Endothelial cell of umbilical vein (primary cell): ENCODE data around the gene MNT. TPM values are rescaled to one million over a fixed set of nuclear protein-coding genes. Genes with fewer than 3 reads are reported as not detected.
A peak's percentile ranks its signal among the peaks of the same experiment; 100 is the strongest.

ENCODE experiments used
- BruUV-seq: library from RNA; stranded (reverse); fragments of 400-500 nt; replicated peaks from 2 replicates; lab custom pipeline; 2021; lab: Mats Ljungman, UMichigan
- CTCF ChIA-PET: fragments of 300-600, 350-600 bp; sonication (Branson Sonifier 250); formaldehyde crosslinking; loops from one replicate; lab custom pipeline; 2021; ENCODE audit warnings: antibody characterized with exemption, inconsistent platforms; lab: Charles Lee
- POLR2A ChIA-PET: fragments of 300-600, 350-600 bp; sonication (Branson Sonifier 250); formaldehyde crosslinking; loops from one replicate; lab custom pipeline; 2021; ENCODE audit warnings: antibody characterized with exemption, inconsistent platforms; lab: Charles Lee
- DNase-seq: peaks from one replicate; pipeline ENCODE4 v3.0.0-alpha.2; 2011; ENCODE audit warnings: low read depth, low spot score
- FAIRE-seq: peaks from 2 replicates; lab custom pipeline; 2011; peaks lifted over from hg19 to GRCh38; lab: Jason Lieb, UNC
- H2AFZ ChIP-seq: 2 replicates; pipeline ENCODE4 v1.6.0; 2012; ENCODE audit warnings: low read depth, low read length, control low read depth, inconsistent platforms
- H3K27ac ChIP-seq: 2 replicates; pipeline ENCODE4 v1.5.1; 2011; ENCODE audit warnings: low read depth, mild to moderate bottlenecking, control low read depth, low read length, moderate library complexity; ENCODE audit not compliant: insufficient read depth
- H3K27me3 ChIP-seq, 2 experiments: 2 replicates each; pipeline versions ENCODE4 v1.6.0 to v1.6.1; 2011; ENCODE audit warnings: low read length in 2 of 2, mixed read lengths in 1 of 2; ENCODE audit not compliant: control insufficient read depth in 2 of 2, insufficient read depth in 2 of 2
- H3K36me3 ChIP-seq, 2 experiments: 2 replicates in 1 of 2; 3 replicates in 1 of 2; pipeline ENCODE4 v1.5.1; 2011; ENCODE audit warnings: low read length in 2 of 2, mild to moderate bottlenecking in 1 of 2, moderate library complexity in 1 of 2; ENCODE audit not compliant: control insufficient read depth in 2 of 2, insufficient read depth in 2 of 2; ENCODE audit errors: extremely low read depth in 1 of 2
- H3K4me1 ChIP-seq: 3 replicates; pipeline ENCODE4 v1.5.1; 2011; ENCODE audit warnings: mild to moderate bottlenecking, low read length; ENCODE audit not compliant: control insufficient read depth, insufficient read depth; ENCODE audit errors: extremely low read depth
- H3K4me2 ChIP-seq: 2 replicates; pipeline ENCODE4 v1.6.1; 2011; ENCODE audit warnings: low read length, control low read depth, mixed read lengths; ENCODE audit not compliant: insufficient read depth
- H3K4me3 ChIP-seq, 3 experiments: fragments of 200-600 bp in 1 of 3; sonication (generic), shearing (Covaris generic) in 1 of 3; replicated peaks in 1 of 3; 2 replicates each; pipeline ENCODE4 v1.5.1; 2011 to 2016; ENCODE audit warnings: control low read depth in 3 of 3, low read length in 3 of 3, mild to moderate bottlenecking in 2 of 3, inconsistent platforms in 1 of 3, low read depth in 1 of 3, moderate library complexity in 1 of 3; ENCODE audit not compliant: insufficient read depth in 1 of 3
- H3K79me2 ChIP-seq: 2 replicates; pipeline ENCODE4 v1.6.0; 2012; ENCODE audit warnings: low read length, inconsistent platforms; ENCODE audit not compliant: control insufficient read depth, insufficient read depth
- H3K9ac ChIP-seq: replicated peaks from 2 replicates; pipeline ENCODE3; 2011; ENCODE audit warnings: low read length, control low read depth; ENCODE audit not compliant: insufficient read depth; ENCODE audit errors: extremely low read depth
- H3K9me1 ChIP-seq: replicated peaks from 3 replicates; pipeline ENCODE4 v1.6.0; 2011; ENCODE audit warnings: mild to moderate bottlenecking, low read length; ENCODE audit not compliant: control insufficient read depth, insufficient read depth; ENCODE audit errors: extremely low read depth
- H3K9me3 ChIP-seq: replicated peaks from 2 replicates; pipeline ENCODE4 v1.5.1; 2012; ENCODE audit warnings: low read length, inconsistent platforms; ENCODE audit not compliant: control insufficient read depth, insufficient read depth
- H4K20me1 ChIP-seq: replicated peaks from 2 replicates; pipeline ENCODE3; 2011; ENCODE audit warnings: mild to moderate bottlenecking, low read length; ENCODE audit not compliant: control insufficient read depth, insufficient read depth; ENCODE audit errors: extremely low read depth
- EZH2 ChIP-seq: IDR thresholded peaks from 2 replicates; pipeline ENCODE4 v1.6.1; 2012; ENCODE audit warnings: borderline replicate concordance, low read depth, mild to moderate bottlenecking, moderate library complexity, low read length, inconsistent platforms; ENCODE audit not compliant: severe bottlenecking
- FOS ChIP-seq: IDR thresholded peaks from 2 replicates; pipeline ENCODE4 v1.6.1; 2011; ENCODE audit warnings: mild to moderate bottlenecking, low read length, moderate library complexity, borderline replicate concordance; ENCODE audit not compliant: insufficient read depth
- GATA2 ChIP-seq: IDR thresholded peaks from 2 replicates; pipeline ENCODE4 v1.7.0; 2011; ENCODE audit warnings: low read depth, mild to moderate bottlenecking, moderate library complexity, mixed read lengths, low read length; ENCODE audit not compliant: insufficient read length, insufficient read depth
- JUN ChIP-seq: IDR thresholded peaks from 2 replicates; pipeline ENCODE4 v1.6.1; 2011; ENCODE audit warnings: borderline replicate concordance, low read depth; ENCODE audit not compliant: insufficient read length, insufficient read depth
- MAX ChIP-seq: IDR thresholded peaks from 2 replicates; pipeline ENCODE4 v1.6.1; 2011; ENCODE audit not compliant: insufficient read depth, insufficient read length
- MYC ChIP-seq: IDR thresholded peaks from one replicate; pipeline ENCODE4 v1.6.1; 2011; ENCODE audit warnings: mild to moderate bottlenecking, low read depth, low read length
- POLR2A ChIP-seq: IDR thresholded peaks from 2 replicates; pipeline ENCODE4 v1.6.1; 2012; ENCODE audit warnings: low read depth, mild to moderate bottlenecking, control low read depth, low read length
- POLR2AphosphoS5 ChIP-seq: IDR thresholded peaks from 2 replicates; pipeline ENCODE4 v1.6.1; 2012; ENCODE audit warnings: low read depth, mild to moderate bottlenecking, control low read depth, low read length, moderate library complexity; ENCODE audit not compliant: insufficient read depth
- dilution Hi-C: fragments of 300-500 bp; cut with MboI; formaldehyde crosslinking; loops from one replicate; pipeline ENCODE4 v1.15.0; 2019; ENCODE audit warnings: low sequenced_read_pairs; ENCODE audit not compliant: extremely low pct_ligation_motif_present
- intact Hi-C: fragments of 100-400 bp; cut with micrococcal nuclease; formaldehyde crosslinking; loops from one replicate; pipeline ENCODE4 v1.10.0; 2022
- polyA plus RNA-seq, 4 experiments: library from polyadenylated mRNA; depleted of rRNA in 3 of 4; stranded (reverse) in 3 of 4; unstranded in 1 of 4; fragments of >200 nt; gene quantifications; 2 replicates each; pipeline versions ENCODE4 v1.2.1 to v1.2.3, GENCODE V29; 2011 to 2012; ENCODE audit warnings: missing spikeins in 1 of 4
- total RNA-seq: library from RNA; stranded (reverse); gene quantifications from 2 replicates; pipeline ENCODE4 v1.2.3, GENCODE V29; 2021
- TF ChIP-seq, protein P1 (sequence below), 2 donors: IDR thresholded peaks; 1 replicate in 1 of 2; 2 replicates in 1 of 2; pipeline ENCODE4 v1.5.1; 2011; ENCODE audit warnings: low read length in 2 of 2, mild to moderate bottlenecking in 2 of 2, moderate library complexity in 2 of 2, control low read depth in 1 of 2, inconsistent platforms in 1 of 2, low read depth in 1 of 2; ENCODE audit not compliant: insufficient read depth in 1 of 2; ENCODE audit errors: extremely low read depth in 1 of 2

MNT gene
- total and polyA plus RNA-seq, 2 donors (not counting 3 experiments of a cell fraction or from before 2014, with no cell fraction given): 4.1 to 21.6 TPM

DNA sequence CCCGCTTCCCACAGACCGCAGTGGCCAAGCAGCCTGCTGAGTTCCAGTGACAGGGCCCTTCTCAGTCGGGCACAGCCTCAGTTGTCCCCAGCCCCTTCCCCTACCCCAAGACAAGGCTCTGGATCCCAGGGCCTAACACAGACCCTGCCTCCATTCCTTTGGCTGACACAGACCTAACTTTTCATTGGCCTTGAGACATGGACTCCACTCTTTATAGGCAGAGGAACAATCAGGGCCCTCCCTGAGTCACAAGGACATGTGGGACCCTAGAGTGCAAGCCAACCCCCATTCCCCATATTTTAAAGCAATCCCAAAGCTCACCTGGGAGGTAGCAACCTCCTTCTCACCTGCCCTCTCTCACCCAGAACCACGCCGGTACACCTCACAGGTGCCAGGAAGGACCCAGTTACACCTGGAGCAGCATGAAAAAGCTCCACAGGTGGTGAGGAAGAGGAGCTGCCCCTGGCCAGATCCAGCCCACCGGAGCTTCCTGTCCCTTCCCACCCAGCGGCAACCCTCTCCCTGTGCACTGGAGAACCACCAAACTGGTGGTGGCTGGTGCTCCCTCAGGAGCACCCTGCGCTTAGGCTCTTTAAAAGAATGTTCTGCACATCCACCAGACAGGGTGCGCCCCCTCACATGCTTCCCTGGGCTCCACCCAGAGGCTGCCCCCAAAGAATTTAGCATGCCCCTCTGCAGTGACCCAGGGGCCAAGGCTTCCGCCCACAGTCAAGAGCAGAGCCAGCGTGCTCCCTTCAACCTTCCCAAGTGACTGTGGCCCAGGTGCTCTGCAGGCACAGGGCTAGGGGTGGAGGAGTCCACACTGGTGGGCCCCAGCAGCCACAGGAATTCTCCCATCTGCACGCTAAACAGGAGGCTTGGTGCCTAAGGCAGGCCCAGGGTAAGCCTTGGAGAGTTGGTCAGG lies 3.4 kb downstream of the MNT start:
- Histone ChIP-seq H3K9ac (peak overlapping the region; percentile 17), H2AFZ (no peak overlapping the region)

More for the DNA sequence above, 3.4 kb downstream of the MNT start:
- no peaks in the 10 kb centered on the region for H3K9me3 ChIP-seq
- intact Hi-C loops: no loop called here
- BruUV-seq: no TSS peak
- peak overlapping the region; percentile 63 for H3K27ac ChIP-seq
- FAIRE-seq: no peak
- TF ChIP-seq MAX (no peak), FOS (no peak), POLR2A (no peak), JUN (no peak), MYC (no peak), GATA2 (no peak), POLR2AphosphoS5 (no peak), EZH2 (no peak)
- TF ChIP-seq, protein P1, sequence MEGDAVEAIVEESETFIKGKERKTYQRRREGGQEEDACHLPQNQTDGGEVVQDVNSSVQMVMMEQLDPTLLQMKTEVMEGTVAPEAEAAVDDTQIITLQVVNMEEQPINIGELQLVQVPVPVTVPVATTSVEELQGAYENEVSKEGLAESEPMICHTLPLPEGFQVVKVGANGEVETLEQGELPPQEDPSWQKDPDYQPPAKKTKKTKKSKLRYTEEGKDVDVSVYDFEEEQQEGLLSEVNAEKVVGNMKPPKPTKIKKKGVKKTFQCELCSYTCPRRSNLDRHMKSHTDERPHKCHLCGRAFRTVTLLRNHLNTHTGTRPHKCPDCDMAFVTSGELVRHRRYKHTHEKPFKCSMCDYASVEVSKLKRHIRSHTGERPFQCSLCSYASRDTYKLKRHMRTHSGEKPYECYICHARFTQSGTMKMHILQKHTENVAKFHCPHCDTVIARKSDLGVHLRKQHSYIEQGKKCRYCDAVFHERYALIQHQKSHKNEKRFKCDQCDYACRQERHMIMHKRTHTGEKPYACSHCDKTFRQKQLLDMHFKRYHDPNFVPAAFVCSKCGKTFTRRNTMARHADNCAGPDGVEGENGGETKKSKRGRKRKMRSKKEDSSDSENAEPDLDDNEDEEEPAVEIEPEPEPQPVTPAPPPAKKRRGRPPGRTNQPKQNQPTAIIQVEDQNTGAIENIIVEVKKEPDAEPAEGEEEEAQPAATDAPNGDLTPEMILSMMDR (IDR thresholded peaks at IDR 0.05; ENCODE audit: extremely low read depth in 1 of 2, insufficient read depth in 1 of 2, low read depth in 1 of 2, low read length in 2 of 2): no peak
- H3K36me3 ChIP-seq: no peaks in the 10 kb centered on the region
- no peak for DNase-seq
- H3K27me3 ChIP-seq: no peaks in the 10 kb centered on the region
- CTCF ChIA-PET: interaction anchor here (0.9 to 1.6 kb wide), 2 partner anchors 15 to 19 kb away, joined by 4 to 6 read pairs; no protein-coding TSS in a partner anchor
- POLR2A ChIA-PET: interaction anchor here (1.6 kb wide), 1 partner anchor 14 kb away, joined by 4 read pairs; no protein-coding TSS in a partner anchor
- peaks cover 39% of the 10 kb centered on the region for H3K4me1 ChIP-seq
- no peaks in the 10 kb centered on the region for H4K20me1 ChIP-seq
- peaks cover 24% of the 10 kb centered on the region for H3K79me2 ChIP-seq
- no peaks in the 10 kb centered on the region for H3K9me1 ChIP-seq
- peak overlapping the region; percentile 4 for H3K4me2 ChIP-seq
- dilution Hi-C loops: no loop called here
- no peak overlapping the region for H3K4me3 ChIP-seq
